NCI-H1694 (cell line): ENCODE measurements around the gene SGMS1.
A peak's percentile ranks its signal among the peaks of the same experiment; 100 is the strongest.
"Not testable (repeated sequence)": the region's sequence is repeated elsewhere in the genome, so short reads cannot be mapped to it uniquely, and the experiment has no call there.

ENCODE experiments used
- DNase-seq: peaks from one replicate; lab custom pipeline; 2025; lab: John Stamatoyannopoulos, UW

Gene SGMS1

DNA sequence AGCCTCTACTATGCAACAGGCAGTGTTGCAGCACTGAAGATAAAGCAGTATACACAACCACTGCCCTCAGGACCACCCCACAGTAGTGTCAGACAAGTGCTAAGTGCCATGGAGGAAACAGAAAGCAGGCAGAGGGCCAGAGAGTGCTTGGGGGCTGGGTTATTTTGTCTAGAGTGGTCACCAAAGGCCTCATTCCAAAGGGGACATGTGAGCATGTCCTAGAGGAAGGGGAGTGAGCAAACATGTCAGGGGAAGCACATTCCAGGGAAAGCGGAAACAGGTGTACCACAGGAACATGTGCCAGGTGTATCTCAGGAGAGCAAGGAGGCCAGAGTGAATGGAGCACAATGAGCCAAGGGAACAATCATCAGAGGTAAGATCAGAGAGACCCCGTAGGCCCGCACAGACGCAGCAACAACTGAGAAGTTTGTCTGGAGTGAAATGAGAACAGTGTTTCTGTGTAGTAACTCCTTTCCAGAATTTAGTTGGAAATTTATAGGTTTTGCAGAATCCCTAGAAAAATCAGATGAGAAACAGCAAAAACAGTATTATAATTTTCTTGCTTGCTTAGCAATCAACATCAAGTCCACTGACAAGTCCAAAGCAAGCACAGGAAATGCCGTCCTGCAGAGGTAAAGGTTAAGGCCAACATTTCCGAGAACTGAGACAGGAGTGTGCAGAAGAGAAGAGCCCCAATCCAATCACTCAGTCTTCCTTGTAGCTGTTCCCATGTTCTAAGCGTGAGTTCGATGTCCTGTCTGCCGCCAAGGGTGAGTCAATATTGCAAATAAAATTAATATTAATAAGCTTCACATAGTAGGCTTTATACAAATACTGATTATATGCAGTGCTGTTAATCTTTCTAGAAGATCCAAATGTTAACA, 67.3 kb downstream of the SGMS1 start:
- DNase-seq = no peak

DNA sequence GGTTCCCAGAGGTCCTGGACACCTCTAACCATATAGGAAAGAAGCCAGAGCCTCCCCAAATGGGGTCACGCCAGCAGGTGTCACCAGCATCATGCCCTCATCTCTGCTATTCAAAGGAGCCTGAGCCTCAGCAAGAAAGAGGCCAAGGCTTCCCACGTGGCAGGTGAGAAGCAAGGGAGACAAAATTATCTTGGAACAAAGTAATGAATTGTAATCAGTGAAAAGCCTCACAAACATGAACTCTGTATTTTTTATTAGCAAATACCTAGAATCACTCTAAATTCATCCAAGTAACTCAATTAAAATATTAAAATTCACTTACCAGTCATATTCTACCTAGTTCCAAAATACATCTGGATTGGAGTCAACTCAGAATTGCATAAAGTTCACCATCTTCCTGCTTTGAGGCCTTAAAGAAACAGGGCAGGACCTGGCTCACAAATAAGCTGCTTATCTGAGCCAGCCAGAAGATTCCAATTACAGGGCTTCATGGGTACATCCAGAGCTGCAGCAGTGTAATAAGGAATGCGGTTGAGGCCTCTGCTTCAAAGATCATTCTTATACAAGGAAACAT, 68.7 kb downstream of the SGMS1 start:
- DNase-seq = no peak

DNA sequence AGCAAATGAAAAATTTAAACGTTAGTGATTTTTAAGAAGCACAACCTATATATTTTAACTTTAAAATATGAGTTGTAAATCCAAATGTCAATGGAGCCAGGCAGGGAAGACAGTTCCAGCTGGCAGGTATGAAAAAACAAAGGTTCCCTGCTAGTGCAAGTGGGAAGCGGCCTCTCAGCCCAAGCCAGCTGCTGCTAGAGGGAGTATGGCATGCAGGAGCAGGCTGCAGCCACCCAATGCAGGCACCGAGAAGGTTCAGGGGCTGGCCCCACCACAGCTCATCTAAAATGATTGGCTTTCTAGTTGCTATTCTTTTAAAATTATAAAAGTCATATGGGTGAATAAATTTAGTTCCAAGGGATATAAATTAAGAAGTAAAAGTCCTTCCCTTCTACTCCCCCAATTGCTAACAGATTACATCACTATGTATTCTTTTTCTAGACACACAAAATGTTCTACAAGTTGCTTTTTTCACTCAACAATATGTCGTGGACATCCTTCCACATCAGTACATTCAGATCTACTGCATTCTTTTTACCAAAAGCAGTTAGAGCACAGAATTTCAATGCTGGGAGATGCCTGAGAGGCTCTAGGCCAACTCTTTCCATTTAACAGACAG, 69.3 kb downstream of the SGMS1 start:
- no peak for DNase-seq

DNA sequence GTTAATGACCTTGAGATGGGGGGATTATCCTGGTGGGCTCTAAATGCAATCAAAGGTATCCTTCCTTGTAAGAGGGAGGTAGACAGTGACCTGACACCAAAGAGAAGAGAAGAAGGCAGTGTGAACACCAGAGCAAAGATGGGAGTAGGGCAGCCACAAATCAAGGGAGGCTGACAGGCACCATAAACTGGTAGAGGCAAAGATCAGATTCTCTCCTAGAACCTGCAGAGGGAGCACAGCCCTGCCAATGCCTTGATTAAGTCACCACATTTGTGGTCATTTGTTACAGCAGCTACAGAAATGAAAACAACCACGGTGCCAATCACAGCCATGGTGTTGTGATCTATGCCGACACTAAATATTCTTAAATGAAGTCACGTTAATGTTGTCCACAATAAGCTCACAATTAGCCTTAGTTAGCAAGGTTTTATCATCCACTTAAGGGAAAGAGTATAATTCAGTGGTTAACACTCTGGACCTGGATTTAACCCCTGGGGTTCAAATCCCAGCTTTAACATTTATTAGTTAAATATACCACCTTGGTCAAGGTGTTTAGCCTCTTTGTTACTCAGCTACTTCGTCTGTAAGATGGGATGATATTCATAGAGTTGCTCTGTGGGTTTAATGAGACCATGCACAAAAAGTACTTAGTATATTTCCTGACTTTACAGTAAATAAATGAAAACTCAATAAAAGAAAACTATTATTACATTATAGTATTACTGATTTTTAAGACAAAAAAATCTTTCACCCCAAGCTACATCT, 70.8 kb downstream of the SGMS1 start:
- DNase-seq = peak; percentile 9

DNA sequence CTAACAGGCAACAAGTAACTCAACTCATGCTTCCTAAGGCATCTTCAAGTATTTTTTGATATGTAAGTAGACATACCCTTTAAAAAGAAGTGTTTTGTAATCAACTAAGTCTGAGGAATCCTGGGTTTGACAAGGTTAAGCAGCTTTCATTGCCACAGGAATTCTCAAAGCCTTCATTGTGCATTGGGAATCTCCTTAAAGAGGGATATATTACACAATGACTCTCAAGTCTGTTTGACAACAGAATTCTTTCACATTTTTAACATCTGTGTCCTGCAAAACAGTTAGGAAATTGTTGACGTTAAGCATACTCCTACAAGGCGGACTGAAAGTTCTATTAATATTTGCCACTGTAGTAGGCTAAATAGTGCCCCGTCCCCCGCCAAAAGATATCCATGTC, 71.4 kb downstream of the SGMS1 start:
- no peak for DNase-seq

GRCh38 chr10:50551894-50552293, 71.9 kb downstream of the SGMS1 start:
- DNase-seq = no peak

DNA sequence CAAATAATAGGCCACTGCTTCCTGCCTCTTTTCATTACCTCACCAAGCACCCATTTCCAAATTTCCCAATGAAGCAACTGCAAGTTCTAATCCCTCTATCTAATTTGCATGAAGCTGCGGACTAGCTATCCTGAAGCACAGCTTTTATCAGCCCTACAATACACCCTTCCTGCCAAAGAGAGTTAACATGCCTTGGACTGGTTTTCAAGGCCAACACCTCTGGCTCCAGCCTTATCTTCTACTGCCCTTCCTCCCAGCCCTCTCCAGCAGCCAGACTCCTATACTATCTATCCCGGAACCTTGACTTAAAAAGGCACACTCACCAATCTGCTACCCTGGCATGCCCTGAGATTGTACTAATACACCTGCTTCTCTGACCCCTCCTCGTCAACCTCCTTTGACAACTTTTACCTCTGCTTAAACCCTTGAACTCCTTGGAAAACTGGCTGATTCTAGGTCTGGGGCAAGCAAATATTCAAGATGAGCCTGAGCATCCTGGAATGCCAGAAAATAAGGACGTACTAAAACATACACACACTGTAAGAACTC, 73.4 kb downstream of the SGMS1 start:
- DNase-seq = no peak

- DNase-seq = not testable (repeated sequence)
Observed at GRCh38 chr10:50549186-50549585, 74.6 kb downstream of the SGMS1 start.

DNA sequence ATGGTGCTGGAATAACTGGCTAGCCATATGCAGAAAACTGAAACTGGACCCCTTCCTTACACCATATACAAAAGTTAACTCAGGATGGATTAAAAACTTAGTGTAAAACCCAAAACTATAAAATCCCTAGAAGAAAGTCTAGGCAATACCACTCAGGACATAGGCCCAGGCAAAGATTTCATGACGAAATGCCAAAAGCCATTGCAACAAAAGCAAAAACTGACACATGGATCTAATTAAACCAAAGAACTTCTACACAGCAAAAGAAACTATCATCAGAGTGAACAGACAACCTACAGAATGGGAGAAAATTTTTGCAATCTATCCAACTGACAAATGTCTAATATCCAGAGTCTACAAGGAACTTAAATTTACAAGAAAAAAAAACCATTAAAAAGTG, 75.3 kb downstream of the SGMS1 start:
- DNase-seq = not testable (repeated sequence)

DNA sequence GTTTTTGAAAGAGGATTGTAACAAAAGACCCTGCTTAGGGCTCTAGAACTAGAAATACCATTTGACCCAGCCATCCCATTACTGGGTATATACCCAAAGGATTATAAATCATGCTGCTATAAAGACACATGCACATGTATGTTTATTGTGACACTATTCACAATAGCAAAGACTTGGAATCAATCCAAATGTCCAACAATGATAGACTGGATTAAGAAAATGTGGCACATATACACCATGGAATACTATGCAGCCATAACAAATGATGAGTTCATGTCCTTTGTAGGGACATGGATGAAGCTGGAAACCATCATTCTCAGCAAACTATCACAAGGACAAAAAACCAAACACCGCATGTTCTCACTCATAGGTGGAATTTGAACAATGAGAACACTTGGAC, 77.5 kb downstream of the SGMS1 start:
- DNase-seq = not testable (repeated sequence)

GRCh38 chr10:50545846-50546245, 77.9 kb downstream of the SGMS1 start:
- DNase-seq = no peak

DNA sequence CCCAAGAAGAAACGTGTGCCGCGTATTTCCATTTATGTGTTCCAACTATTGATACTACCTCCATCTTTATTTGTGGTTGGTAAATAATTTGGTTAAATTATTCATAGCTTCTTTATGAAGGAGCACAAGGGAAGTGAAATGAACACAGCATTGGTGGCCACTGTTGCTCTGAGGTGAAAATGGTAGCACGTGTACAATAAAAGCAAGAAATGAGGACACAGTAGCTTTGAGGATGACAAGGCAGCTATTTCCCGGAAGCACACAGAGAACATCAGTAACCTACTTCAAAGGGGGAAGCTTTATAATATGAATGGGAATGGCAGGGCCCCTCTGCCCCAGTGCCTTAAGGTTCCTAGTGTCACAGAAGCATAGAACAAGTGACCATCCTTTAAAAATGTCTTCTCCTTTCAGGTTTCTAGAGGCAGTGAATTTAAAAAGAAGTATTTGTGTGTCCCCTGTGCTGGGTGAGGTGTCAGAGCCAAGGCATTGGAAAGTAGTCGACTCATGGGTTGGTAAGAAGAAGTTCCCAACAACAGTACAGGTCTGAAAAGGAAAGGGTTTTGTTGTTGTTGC, 78.8 kb downstream of the SGMS1 start:
- DNase-seq = no peak

DNA sequence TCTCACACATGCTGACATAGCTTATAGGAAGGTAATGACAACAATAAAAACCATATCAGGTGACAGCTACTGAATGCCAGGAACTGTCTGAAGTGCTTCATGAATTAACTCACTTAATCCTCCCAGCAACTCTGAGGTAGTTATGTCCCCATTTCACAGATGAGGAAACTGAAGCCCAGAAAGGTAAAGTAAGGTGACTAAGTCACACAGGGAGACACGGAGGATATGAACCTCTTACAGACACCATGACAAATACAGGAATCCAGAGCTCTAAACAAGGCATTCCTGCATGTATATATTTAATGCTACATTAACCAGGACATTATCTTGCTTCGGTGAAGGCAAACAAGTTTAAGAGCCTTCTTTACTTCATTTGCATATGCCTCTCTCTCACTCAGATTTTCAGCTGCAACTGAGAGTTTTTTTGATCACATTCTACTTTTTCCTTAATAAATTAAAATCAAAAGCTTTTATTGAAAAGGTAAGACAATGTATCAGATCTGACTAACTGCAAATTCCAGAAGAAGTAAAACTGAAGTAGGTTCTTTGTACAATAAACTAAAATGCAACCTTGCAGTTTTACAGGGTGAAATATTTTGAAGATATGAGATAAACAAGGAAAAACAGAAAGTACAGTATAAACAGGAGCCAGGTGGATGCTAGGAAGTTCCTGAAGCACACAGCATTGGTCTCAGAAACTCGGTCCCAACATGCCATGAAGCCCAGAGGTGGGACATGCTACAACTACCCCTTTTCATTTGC, 79.5 kb downstream of the SGMS1 start:
- DNase-seq = no peak

DNA sequence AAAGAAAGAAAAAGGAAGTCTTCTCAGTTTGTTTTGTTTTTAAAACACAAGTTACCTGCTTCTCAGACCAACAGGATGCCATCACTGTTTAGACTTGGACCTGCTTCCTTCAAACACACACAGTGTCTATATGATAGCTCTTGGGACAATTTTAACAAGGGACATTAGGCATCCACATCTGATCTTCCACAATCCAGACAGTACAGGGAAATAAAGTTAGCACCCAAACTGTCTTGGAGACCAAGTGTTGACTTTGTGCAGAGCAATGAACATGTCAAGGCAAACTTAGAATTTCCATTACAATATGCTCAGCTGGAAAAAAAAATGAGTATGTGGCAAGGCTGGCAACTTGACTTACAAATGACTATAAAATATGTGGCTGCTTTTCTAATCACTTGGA, 80.9 kb downstream of the SGMS1 start:
- no peak for DNase-seq

DNA sequence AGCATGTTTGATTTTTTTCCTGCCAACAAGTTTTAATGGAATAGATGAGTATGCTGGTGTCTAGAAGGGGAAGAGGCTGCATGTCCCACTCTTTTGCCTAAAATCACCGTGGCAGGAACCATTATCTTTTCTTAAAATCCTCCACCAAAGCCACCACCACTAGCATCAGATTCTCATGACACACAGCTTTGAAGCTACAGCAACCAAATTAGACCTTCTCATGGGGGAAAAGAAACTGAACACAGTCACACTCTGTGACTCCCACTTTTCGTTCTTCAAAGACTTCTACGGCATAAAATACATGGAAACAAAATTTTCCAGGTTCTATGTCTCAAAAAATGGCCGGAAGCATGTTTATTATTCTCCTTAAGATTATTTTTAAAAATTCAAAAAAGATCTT, 81.8 kb downstream of the SGMS1 start:
- no peak for DNase-seq

GRCh38 chr10:50541317-50541716, 82.4 kb downstream of the SGMS1 start:
- DNase-seq = no peak

DNA sequence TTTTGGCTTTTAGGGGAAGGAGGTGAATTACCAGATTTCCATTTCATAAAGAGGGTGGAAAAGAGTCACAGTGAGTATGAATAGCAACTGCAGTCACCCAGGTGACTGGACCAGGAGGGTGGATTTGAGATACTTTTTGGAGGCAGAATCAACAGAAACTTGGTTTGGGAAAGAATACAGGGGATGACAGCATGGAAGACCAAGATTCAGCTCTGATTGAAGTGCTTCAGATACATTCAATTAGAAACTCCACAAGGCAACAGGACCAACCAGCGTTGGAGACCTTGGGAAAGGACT, 83.0 kb downstream of the SGMS1 start:
- DNase-seq = no peak

GRCh38 chr10:50540069-50540825, 83.5 kb downstream of the SGMS1 start:
- DNase-seq = no peak

- no peak for DNase-seq
Observed at GRCh38 chr10:50538555-50539398, 85.0 kb downstream of the SGMS1 start.
